MV-4-11 (cell line): Measurements from ENCODE around the gene ARF1.

Experiments used
- DNase-seq: peaks from one replicate; lab custom pipeline; 2025; lab: John Stamatoyannopoulos, UW

The ARF1 gene

GRCh38 chr1:228071839-228072657, 10.5 kb upstream of the ARF1 start:
- DNase-seq = no peak

DNA sequence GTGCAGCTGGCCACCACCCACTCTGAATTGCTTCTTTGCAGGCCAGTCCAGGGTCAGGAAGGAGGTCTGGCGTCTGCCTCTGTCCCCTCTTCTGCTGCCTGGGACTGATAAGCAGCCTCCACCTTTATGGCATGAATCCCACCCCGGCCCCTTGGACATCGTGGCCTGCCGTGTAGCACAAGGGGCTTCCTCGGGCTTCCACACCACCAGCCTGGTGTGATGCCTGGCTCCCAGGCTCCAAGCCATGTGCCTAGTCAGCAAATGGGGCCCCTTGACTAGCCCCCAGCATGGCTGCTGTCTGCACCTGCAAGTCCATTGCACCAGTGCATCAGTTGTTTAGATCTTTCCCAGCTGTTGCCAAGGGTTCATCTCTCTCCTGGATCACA, 9.9 kb upstream of the ARF1 start:
- DNase-seq = no peak

GRCh38 chr1:228073061-228073856, 9.2 kb upstream of the ARF1 start:
- DNase-seq = no peak

DNA sequence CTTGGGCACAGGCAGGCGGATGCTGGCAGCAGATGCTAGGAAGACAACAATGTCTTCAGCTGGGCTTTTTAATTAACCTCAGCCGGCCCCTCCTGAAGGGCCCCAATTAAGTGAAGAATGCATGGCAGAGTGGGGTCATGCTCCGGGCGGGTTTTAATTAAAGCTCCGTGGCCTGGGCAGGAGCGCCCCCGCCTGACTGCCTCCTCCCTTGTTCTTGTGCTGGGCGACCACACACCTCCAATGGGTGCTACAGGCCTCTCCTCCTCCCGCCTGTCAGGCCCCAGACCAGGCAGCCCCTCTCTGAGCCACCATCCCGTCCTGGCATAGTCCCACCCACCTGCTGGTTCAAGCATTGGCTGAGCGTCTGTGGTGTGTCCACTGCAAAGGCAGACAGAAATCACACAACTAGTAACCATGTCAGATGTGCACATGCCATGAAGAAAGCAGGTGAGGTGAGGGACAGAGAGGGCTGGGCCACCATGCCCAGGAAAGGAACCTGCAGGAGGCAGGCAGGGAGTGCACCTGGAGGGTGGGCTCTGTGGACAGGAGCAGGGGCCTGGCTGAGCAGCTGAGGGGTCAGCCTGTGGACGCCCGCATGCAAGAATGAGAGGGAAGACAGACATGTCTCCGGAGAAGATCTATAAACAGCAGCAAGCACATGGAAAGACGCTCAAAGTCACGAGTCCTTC, 8.5 kb upstream of the ARF1 start:
- DNase-seq = no peak

DNA sequence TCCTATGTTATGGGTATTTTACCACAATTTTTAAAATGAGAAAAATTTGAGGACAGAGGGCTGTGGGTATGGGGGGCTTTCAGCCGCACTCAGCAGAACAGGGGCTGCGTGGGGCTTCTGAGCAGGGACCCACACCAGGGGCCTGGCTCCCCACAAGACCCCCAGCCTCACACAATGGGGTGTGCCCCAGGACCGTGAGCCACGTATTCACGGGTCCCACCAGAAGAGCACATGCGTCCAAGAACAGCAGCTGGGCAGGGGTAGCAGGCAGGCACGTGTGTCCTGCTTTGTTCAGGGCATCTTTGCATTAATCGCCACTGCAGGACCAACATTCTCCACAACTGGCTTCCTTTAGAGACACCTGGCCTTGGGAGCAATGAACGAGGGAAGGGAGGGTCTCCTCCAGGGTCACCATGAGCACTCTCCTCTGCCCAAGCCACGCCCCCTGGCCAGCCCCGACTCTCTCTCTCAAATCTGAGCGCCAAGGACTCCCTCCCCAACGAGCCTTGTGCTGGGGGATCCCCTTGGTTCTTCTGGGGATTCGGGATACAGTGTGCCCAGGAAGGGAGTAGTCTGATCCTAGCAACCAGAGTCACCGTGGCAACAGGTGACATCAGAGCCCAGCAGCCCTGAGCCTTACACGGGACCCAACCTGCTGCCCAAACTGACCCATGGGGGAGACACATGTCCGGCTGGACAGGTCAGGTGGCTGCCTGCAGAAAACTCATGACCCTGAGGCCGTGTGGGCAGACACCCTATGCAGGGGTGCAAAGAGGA, 7.4 kb upstream of the ARF1 start:
- no peak for DNase-seq

DNA sequence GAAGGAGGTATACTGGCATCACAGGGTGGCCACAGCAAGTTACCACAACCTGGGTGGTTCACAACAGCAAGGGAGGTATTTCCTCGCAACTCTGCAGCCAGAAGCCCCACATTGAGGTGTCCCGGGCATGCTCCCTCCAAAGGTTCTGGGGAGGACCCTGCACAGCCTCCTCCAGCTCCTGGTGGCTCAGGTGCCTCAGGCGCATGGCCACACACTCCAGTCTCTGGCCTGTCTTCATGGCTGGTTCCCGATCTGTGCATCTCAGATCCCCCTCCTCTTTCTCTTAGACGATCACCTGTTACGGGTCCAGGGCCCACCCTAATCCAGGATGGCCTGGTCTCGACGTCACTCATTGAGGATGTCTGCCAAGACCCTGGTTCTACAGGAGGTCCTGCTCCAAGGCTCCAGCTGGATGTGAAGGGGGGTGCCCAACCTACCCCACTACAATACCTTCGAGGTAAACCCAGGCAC, 6.7 kb upstream of the ARF1 start:
- no peak for DNase-seq

GRCh38 chr1:228076796-228077430, 5.6 kb upstream of the ARF1 start:
- no peak for DNase-seq

DNA sequence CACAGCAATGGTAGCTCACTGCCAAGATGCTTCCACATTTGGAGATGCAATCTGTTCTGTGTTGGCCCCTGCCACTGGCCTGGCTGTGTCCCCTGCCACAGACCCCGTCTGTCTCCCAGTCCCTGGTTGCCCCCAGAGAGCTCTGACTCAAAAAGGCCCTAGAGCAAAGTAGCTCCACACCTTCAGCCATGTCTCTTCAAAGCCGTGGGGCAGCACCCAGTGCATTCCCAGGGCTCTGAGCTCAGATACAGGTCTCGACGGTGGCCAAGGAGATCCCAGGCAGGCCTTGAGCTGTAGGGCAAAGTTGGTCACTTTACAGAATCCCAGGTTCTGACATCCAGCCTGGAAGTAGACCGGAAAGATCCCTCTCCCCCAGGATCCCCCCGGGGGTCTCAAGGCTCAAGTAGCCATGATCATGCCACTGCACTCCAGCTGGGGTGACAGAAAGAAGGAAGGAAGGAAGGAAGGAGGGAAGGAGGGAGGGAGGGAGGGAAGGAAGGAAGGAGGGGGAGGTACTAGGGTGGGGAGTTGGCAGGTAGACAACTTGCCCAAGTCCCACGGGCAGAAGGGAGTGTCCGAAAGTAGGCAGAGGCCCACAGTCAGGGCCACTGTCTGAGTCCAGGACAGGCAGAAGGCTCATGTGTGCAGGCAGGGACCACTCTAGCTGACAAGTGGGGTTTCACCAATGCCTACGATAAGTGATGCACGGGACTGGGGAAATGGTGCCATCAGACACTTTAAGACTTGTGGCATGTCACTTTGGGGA, 4.8 kb upstream of the ARF1 start:
- no peak for DNase-seq

- DNase-seq = no peak
Observed at GRCh38 chr1:228079013-228079412, 3.5 kb upstream of the ARF1 start.

GRCh38 chr1:228079601-228080263, 2.8 kb upstream of the ARF1 start:
- no peak for DNase-seq

DNA sequence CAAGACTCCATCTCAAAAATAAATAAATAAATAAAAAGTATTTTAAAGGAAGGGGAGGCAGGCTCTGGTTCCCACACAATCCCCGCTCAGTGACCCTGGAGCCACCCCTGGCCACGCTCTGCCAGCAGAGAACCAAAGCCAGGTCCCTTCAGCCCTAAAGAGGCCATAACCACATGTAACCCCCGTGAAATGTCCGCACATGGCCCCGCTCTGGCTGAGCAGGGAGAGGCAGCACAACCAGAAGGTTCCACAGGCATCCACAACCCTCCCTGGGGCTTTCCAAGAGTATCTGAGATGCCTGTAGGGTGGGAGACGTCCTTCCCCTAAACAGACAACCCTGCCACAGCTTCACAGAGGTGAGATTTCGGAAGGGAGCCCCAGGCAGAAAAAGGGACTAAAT, 1.4 kb upstream of the ARF1 start:
- no peak for DNase-seq

DNA sequence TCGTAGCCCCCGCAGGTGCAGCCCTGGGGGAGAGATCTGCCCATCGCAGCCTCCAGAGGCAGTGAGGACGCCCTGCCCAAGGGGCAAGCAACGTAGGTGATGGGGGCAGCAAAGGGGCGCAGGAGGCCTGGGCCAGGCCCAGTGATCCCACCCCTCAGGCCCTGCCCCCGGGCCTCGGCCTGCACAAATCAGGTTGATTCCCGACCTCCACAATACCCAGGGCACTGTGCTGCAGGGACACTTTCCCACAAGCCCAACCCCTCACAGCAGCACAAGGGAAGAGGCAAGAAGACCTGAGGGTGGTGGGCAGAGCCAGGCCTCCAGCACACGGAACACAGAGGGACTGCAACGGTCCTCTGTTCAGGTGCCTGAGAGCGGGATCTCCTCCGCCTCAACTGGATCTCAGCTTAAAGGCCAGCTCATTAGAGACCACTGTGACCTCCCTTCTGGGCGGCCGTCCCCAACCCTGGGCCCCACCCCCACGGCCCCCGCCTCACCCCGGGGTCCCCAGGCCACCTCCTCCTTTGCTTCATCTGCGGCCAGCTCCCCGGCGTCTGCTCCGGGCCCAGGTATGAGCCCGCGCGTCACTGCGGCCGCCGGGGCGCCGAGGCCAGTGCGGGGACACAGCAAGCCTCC, 812 bp upstream of the ARF1 start:
- DNase-seq = no peak

GRCh38 chr1:228082918-228083870, 686 bp downstream of the ARF1 start:
- DNase-seq = peak; percentile 12

- DNase-seq = peak; percentile 31
Observed at GRCh38 chr1:228083871-228084278, 1.4 kb downstream of the ARF1 start.

GRCh38 chr1:228084325-228084724, 1.8 kb downstream of the ARF1 start:
- peak; percentile 84 for DNase-seq

DNA sequence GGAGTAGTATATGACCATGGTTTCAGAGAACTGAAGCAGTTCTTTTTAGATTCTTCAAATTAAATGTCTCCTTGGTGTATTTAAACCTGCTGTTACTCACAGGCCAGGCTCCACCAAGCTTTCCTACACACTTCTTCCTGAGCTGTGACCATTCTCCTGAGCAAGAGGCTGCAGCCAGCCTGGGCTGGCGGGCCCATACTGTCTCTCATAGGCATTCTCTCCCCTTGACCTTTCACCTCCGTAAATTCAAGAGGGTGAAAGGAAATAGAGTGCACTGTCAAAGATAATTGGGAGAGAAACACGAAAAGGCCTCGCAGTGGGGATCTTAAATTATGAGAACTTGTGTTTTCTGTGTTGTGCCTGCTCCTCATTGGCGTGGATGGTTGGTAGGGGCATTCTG, 2.3 kb downstream of the ARF1 start:
- DNase-seq = no peak

DNA sequence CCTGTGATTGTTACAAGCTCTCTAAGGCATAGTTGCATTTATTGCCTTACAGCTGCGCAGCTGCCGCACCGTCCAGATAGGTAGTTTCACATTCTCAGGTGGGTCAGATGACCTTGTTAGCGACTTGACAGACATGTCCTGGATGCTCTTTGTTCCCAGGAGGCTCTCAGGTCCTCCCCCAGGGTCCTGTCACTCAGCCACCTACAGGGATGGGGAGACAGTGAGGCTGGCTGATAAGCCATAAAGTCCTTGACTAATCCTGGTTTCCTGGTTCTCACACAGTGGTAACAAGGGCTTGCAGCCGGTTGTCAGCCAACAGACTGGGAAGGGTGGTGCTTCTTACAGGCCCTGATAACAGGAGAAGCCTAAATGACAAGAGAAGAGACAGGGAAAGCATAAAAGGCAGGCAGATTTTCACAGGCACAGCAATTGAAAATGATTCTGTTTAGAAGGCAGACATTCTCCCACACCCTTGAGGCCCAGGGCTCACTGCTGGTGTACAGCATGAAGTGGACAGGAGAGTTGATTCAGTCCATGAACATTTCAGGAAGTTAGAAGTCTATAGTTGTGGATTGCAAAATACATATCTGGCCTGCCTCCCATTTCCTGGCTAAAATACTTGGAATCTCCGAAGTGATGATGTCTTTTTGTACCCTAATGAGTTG, 2.9 kb downstream of the ARF1 start:
- DNase-seq = no peak

DNA sequence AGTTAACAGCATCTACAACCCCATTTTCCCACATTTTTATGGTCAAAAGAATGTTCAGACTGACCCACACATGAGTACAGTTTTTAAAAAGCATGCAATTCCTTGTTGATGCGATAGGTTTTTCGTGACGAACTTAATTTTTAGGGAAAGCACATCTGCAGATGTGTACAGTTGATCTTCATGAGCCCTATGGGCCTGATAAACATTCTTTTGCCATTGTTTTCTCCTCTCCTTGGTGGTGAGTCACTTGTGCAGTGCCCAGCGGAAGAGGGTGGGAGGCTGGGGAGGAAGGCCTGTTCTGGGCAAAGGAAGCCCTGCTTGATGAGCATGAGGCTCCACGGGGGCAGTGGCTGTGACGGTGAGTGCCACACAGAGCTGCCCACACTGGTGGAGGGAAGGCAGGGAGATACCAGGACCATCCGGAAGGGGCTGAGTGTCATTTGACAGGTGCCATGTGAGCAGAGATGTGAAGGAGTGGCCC, 5.3 kb downstream of the ARF1 start:
- DNase-seq = peak; percentile 46
